Posterior vena cava (tissue), 2 donors: ENCODE measurements around the gene CCM2. TPM values are rescaled to one million over a fixed set of nuclear protein-coding genes. Genes with fewer than 3 reads are reported as not detected.
"Not testable (repeated sequence)": the region's sequence is repeated elsewhere in the genome, so short reads cannot be mapped to it uniquely, and the experiment has no call there.

Source experiments
- DNase-seq: peaks from one replicate; pipeline ENCODE4 v3.0.0-alpha.2; 2020; ENCODE audit warnings: low spot score
- intact Hi-C, 2 donors: fragments of 100-400 bp; cut with DNase I; formaldehyde crosslinking; loops; one replicate each; pipeline versions ENCODE4 v1.14.1 to v1.14.2; 2022 to 2023
- total RNA-seq, 2 donors: library from RNA; stranded (reverse); fragmentation: NEBNext Ultra II Directional; extraction: Animal tissue kit (Norgen Biotek cat#: 25700); gene quantifications; one replicate each; pipeline ENCODE4 v1.2.1, GENCODE V29; 2021
- donor health status: DM: yes; HTN: yes; CAD: no.
- donor health status: DM: yes; HTN: yes; CAD: no.

Gene CCM2
- total RNA-seq, 2 donors from 2014 or later, result 31.8 to 36.9 TPM

DNA sequence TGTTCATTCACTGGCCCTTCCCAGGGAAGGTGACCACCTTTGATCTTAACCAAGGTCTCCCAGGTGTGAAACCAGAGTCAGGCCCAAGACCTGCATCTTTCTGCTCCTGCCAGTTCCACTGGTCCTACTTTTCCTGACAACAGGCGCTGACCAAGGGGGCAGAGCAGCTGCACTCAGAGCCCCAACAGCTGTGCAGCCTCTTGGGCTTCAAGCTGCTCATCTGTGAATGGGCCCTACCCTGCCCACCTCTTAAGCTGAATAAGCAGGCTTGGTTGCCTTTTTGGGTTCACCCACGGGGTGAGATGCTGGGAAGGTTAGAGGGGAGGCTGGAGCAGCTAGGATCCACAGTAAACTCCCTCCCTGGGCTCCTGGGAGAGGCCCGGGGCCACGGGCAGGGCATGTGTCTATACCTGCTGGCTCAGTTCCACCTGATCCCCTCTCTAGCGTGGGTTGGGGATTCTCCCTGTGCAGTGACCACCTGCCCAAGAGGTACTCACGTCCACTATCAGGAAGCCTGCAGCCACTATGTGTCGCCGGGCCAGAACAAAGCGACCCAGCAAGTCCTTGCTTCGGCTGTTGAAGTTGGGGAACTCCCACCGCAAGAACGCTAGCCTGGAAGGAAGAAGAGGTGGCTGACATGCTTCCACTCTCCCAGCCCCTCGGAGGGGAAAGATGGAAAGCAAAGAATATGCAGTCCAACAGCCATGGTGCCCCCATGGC, 100.9 kb downstream of the CCM2 start:
- intact Hi-C loops, result loop anchor here in 1 of 2 donors (10.0 kb wide), 1 partner anchor 126 kb away; the partner anchor contains the start of gene MYO1G
- peak; percentile 30 for DNase-seq

DNA sequence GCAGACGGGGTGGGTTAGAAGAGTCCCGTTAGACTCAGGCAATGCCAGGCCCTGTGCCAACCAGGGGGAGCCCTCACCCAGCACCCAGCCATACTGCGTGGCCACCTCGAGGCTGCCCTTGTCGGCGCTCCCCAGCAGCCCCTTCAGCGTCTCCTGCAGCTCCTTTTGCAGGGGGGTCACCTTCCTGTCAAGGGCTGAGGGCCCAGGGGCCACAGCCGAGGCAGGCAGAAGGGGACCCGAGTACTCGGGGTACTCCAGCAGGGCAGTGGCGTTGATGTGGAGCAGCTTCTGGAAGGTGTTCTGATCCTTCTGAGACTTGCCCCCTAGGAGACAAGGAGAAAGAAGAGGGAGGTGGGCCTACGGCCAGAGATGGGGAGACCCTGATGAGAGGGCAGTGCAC, 101.7 kb downstream of the CCM2 start:
- intact Hi-C loops, result loop anchor here in 1 of 2 donors (10.0 kb wide), 1 partner anchor 127 kb away; the partner anchor contains the start of gene MYO1G
- peak; percentile 77 for DNase-seq

DNA sequence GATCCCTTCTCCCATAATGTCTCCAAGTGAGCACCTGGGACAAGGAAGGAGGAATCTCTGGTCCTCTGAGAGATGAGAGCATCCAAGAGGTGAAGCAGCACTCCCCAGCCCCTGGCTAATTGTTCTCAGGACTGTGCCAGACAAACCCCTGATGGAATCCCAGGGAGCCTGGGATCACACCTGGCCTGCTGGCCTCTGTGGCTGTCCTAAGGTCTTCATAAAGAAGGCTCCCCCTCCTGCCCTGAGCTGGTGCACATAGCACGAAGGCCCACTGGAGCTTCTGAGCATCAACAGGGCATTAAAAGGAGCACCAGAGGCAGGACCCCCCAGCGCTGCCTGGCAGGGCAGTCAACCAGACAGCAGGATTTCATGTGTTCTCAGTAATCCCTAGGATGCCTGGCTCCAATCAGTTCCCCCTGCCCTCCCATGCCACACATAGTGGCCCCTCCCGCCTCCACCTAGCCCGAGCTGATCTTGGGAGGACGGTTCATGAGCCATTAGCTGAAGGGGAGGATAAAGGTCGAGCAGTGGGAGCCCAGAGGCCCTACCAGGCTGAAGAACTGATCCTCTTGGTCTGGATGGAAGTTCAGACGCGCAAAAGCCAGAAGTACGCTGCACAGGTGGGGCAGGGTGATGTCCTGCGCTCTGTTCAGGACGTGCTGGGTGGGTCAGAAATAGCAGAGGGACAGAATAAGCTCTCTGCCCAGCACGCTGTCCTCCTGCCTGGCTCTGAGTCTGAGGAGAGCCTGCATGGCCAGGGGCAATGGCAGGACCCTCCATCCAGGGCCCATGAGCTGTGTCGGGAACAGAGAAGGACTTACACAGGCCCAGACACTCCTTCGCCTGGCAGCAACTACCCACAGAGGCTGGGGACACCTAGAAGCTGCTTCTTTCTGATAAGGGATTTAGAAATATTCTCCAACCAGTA, 103.0 kb downstream of the CCM2 start:
- intact Hi-C loops, result loop anchor here in 1 of 2 donors (10.0 kb wide), 1 partner anchor 128 kb away; the partner anchor contains the start of gene MYO1G

DNA sequence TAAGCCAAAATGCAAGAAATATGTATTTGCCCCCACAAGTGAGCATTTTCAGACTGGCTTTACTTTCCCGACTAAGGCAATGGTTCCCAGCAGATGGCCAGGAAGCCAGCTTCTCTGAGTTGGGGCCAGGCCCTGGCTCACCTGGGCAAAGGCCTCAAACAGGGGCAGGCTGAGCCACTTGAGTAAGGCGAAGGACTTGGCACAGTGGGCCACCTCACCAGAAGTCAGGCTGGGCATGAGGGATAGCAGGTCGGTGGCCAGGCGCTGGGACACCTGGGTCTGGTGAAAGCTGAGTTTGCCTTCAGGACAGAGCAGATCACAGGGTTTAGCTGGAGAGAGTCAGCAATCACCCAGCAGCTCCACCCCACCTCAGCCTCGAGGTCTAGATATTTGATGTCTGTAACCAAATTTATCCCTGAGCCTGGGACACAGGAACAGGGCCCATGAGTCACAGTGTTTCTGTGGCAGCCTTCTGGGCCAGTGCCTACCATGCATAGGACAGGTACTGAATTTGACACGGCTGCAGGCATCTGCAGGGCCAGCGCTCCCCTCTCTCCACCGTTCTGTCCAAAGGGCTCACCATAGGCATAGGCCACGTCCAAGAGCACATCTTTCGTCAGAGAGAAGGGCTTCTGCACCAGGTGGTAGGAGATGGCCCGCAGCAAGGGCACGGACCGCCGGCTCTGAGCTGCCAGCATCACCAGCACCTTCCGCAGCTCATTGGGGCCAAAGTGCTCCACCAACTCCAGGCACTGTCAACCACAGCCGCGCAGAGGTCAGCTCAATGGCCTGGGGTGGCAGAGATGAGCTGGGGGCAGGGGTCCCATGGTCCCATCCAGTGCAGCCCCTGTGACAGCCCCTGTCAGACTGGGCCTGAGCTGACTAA, 104.2 kb downstream of the CCM2 start:
- peak; percentile 70 for DNase-seq

More for the DNA sequence above, 103.0 kb downstream of the CCM2 start:
- DNase-seq, result peak; percentile 70

DNA sequence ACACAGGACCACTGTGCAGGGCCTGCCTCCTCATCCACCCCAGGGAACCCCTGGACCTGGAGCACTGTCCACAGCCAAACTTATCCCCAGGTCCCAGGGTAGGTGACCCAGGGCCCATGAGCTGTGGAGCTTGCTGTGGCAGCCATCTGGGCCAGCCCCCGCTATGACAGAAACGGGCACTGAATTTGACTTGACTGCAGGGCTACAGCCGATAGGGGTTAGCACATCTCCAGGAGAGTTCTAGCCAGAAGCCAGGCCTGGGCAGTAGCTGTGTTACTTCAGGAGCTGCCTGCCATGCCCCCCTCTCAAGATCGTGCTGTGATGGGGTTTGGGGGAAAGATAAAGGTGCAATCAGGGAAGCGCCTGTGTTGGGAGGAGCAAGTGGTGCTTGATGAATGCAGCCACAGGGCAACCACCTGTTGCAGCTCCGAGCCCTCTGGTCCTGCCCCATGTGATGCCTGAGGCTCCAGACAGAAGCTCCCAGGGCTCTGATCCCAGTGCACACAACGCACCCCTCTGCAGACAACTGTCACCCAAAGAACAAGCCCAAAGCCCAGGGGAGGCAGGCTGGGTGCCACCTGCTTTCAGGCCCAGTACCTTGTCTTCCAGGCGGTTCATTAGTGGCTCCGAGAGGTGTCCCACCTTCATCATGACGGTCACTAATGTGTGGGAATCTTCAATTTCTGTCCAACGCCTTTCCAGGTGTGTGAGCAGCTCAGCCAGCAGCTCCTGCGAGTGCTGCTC, 105.0 kb downstream of the CCM2 start:
- intact Hi-C loops, result loop anchor here in 1 of 2 donors (10.0 kb wide), 1 partner anchor 130 kb away; the partner anchor contains the start of gene MYO1G
- no peak for DNase-seq

More for the DNA sequence above, 104.2 kb downstream of the CCM2 start:
- intact Hi-C loops, result loop anchor here in 1 of 2 donors (10.0 kb wide), 1 partner anchor 129 kb away; the partner anchor contains the start of gene MYO1G

DNA sequence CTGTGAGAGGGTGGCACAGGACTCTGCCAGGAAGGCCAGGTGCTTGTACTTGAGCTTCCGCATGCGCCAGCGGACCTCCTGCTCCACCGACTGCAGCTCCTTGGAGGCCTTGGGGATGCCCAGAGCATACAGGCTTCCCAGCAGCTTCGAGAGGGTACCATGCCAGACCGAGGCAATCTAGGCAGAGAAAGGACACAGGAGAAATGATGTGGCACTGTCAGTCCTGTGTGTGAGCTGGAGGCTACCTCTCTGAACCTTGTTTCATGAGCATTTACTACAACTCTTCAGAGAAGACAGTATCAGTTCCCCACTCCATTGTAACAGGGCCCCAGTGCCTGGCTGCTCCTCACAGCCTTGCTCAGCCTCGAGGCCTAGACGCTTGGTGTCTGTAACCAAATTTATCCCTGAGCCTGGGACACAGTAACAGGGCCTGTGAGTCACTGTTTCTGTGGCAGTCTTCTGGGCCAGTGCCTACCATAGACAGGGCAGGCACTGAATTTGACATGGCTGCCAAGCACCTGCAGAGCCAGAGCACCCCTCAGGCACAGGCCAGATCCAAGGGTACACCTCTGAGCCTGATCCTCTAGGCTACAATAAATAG, 105.7 kb downstream of the CCM2 start:
- intact Hi-C loops, result loop anchor here in 1 of 2 donors (10.0 kb wide), 1 partner anchor 131 kb away; the partner anchor contains the start of gene MYO1G
- DNase-seq, result no peak

DNA sequence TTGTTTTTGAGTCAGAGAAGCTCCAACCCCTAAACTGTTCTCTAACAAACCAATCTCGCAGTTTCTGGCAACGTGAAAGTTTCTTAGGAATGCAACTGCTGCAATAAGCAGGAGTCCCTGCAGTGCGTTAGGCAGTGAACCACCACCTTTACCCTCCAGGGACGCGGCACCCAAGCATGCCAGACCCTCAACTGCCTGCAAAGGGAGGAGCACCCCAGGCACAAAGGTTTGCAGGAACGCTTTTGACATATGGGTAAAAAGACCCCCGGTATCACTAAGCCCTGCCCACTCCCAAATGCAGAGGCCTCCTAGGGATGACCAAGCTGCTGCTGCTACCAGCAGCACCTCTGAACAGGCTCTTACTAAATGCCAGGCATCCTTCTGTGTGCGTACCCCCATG, 106.8 kb downstream of the CCM2 start:
- intact Hi-C loops, result loop anchor here in 1 of 2 donors (10.0 kb wide), 1 partner anchor 132 kb away; the partner anchor contains the start of gene MYO1G
- no peak for DNase-seq

DNA sequence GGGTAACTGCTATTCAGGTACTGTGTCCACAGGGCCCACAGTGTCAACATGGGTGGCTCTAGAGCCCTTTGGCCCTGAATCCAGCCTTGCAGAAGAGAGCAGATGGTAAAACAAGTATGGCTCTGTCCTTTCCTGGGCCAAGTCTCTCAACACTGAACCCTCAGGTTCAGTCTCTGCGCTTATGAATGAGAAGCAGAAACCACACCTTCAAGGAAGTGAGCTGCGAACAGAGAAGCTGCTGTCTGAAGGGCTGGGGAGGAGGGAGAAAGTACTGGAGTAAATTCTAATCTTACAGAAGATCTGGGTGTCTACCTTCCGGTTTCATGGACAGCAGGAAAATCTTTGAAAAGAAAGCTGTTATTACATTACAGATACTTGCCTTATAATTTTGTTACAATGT, 107.4 kb downstream of the CCM2 start:
- intact Hi-C loops, result loop anchor here in 1 of 2 donors (10.0 kb wide), 1 partner anchor 133 kb away; the partner anchor contains the start of gene MYO1G
- DNase-seq, result no peak

DNA sequence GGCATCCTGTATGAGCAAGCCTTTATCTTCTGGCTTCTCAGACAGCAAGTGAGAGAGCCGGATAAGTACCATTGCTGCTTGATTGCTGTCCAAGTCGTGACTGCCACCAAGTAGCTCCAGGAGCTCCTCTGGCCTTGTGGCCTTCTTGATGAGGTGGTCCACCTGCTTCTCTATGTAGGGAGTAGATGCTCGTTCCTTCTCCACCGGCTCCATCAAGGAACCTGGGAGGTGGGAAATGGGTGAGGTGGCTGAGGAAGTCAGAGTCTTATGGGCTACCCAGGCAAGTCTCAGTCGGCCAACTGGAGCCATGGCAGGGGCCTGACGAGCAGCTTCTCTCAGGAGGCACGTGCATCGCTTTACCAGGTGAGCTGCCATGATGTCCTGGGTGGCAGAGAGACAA, 108.9 kb downstream of the CCM2 start:
- intact Hi-C loops, result loop anchor here in 1 of 2 donors (10.0 kb wide), 1 partner anchor 134 kb away; the partner anchor contains the start of gene MYO1G
- DNase-seq, result no peak

DNA sequence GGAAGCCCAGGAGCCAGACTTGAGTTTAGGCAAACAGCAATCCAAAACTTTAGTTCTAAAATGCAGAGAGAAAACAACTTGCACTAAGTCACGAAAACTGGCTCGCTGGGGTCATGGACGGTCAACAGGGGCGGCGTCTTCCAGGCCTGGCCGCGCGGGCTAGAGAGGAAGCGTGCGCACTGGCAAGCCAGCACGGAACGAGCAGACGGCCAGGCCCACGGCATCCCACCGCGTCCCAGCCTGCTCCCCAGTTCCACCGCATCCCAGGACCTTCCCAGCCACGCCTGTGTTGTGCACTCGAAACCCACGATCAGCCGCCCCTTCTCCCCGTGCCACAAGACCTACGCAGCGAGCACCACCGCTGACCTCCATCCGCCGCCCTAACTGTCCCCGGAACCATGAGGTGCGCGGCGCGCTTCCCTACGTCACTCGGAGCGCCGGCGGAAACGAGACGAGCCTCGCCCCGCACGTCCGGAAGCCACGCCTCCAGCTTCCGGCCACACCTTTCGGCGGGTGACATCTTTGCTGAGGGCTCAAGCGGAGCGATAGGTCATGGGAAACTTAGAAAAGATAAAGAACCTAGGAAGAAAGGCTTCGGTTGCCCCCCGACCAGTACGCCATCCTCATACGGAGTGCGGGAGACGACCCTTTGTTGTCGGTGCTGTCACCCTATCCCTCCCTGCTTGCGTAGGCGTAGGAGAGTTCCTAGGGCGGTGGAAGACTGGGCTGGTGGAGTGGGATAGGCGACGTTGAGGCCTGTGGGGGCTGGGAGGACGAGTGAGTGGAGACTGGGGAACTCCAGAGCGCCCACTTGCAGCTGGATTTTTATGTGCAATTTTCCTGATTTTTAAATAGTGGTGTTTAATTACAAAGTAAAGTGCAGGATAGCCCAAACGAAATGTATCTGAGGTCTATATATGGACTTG, 111.6 kb downstream of the CCM2 start, which contains the start of gene TBRG4:
Gene TBRG4 (minus strand): TSS at position 400 of the 926 bp plus-strand sequence. CDS start 2,460 bp downstream, outside the sequence.
- peak; percentile 99 for DNase-seq
- intact Hi-C loops, result loop anchor here in 1 of 2 donors (10.0 kb wide), 1 partner anchor 107 kb away; the partner anchor contains the start of gene CCM2

DNA sequence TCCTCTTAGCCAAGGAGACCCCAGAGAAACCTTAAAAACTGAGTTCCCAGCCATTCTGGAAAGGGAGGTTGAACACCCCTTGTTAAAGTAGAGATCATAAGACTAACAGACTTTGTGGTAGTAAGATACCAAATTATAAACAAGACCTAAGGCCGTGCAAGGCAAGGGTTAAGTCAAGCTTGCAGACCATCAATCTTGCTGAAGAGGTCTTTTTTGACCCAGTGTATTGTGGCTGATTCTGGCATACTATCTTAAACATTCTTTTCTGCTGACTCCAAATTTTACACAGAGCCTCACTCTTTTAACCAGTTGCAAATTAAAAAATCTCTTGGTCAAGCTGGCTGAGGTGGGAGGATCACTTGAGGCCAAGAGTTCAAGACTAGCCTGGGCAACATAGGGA, 112.6 kb downstream of the CCM2 start:
- intact Hi-C loops, result loop anchor here in 1 of 2 donors (10.0 kb wide), 1 partner anchor 108 kb away; the partner anchor contains the start of gene CCM2
- no peak for DNase-seq

DNA sequence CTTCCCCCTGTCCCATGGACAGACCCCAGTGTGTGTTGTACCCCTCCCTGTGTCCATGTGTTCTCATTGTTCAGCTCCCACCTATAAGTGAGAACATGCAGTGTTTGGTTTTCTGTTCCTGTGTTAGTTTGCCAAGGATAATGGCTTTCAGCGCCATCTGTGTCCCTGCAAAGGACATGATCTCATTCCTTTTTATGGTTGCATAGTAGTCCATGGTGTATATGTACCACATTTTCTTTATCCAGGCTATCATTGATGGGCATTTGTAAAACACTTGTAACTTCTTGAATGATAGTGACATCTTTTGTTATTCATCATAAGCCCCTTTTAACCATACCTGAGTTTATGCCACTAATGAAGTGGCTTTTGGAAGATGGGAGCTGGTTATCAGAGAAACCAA, 114.3 kb downstream of the CCM2 start:
- intact Hi-C loops, result loop anchor here in 1 of 2 donors (10.0 kb wide), 1 partner anchor 109 kb away; the partner anchor contains the start of gene CCM2
- DNase-seq, result not testable (repeated sequence)

DNA sequence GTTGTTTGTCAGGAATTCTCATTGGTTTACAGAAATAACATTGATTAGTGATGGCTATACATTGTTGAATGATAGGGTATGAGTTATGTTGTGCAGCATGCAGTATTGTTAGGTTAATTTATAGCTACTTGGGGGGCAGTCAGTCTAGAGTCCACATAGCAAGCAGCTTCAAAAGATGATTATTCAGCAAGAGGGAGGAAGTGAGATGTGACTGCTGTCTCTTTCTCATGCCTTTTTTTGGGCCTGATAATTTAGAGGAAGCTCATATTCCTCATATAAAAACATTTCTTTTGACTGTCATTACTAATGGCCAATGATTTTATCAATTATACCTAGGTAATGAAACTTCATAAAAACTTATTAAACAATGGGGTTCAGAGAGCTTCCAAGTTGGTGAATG, 114.9 kb downstream of the CCM2 start:
- intact Hi-C loops, result loop anchor here in 1 of 2 donors (10.0 kb wide), 1 partner anchor 110 kb away; the partner anchor contains the start of gene CCM2
- DNase-seq, result no peak

DNA sequence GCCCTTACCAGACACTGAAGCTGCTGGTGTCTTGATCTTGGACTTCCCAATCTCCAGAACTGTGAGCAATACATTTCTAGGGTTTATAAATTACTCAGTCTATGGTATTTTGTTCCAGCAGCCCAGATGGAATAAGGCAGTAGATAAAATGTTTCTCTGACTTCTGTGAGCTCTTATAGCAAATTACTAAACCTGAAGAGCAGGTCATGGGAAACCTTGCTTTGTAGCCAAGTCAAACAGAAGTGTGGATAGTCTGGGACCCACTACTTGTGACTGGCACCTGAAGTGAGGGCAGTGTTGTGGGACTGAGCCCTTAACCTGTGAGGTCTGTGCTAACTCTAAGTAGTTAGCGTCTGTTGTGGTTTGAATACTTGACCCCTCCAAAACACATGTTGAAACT, 116.0 kb downstream of the CCM2 start:
- intact Hi-C loops, result loop anchor here in 1 of 2 donors (10.0 kb wide), 1 partner anchor 111 kb away; the partner anchor contains the start of gene CCM2

DNA sequence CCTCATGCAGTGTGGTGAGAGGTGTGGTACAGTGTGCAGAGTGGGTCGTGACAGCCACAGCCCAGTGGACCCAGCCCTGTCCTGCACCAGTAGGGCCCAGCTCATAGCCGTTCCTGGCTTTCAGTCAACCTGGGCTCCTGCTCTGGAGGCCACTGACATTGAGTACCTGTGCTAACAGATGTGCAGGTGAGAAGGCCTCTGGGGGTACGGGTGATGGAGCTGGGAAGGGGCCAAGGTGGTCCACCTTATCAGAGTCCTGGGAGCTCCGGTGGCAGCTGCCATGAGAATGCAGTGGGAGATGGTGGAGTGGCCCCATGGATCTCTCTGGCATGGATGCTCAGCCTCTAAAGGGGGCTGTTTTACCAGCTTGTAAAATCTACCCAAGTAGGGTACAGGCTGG, 117.6 kb downstream of the CCM2 start:
- no peak for DNase-seq
- intact Hi-C loops, result loop anchor here in 1 of 2 donors (10.0 kb wide), 1 partner anchor 113 kb away; the partner anchor contains the start of gene CCM2

More for the DNA sequence above, 116.0 kb downstream of the CCM2 start:
- DNase-seq, result no peak
